Measurements from ENCODE around the gene TAF8. TPM values are rescaled to one million over a fixed set of nuclear protein-coding genes. Genes with fewer than 3 reads are reported as not detected.

TAF8 gene
- total RNA-seq, 4 donors from 2014 or later: 15.3 to 36.2 (median 21.8) TPM

DNA sequence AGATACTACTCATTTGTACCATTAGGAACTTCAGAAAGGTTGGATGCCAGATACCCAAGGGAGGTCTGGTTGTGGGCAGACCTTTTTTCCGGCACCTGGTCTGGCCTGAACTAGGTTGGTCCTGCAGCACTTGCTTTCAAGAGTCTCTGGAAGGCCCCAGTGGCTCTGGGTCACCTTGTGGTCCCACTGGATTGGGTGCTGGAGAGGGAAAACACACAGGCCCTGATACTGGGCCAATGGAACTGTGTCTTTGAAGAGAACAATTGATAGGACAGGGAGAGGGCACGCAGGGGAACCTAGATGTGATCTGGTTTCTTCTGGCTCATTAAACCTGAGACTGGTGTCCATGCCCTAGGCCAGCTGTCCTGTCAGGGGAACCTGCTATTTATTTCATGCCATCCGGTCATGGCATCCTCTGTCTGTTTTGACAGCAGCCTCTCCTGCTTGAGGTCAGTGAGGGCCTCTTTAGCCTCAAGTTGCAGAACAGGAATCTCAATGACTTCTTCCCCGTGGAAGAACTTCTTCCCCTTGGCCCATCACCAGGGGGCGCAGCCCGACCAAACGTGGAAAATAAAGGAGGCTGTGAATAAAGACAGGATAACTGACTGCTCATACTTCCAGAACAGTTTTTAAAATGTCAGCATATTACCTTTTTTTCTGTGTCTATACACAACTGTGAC is 25.0 kb downstream of the TAF8 start:
- in situ Hi-C loops (cut with MboI; ENCODE audit: low pct_ligation_motif_present in 1 of 4, low pct_unique_long_range_greater_than_20kb in 1 of 4, low sequenced_read_pairs in 3 of 4) (loop anchor here in 3 of 4 donors (10.0 to 25.0 kb wide), 3 partner anchors 90 to 462 kb away; no protein-coding TSS in a partner anchor), intact Hi-C loops (cut with DNase I; ENCODE audit: low total_unique reads) (loop anchor here (2.0 kb wide), 1 partner anchor 92 kb away; no protein-coding TSS in a partner anchor)
- peak; percentile 84 for DNase-seq
- no peaks in the 10 kb centered on the region for H3K9me3 ChIP-seq
- H3K4me3 ChIP-seq: no peak overlapping the region
- no peaks in the 10 kb centered on the region for H3K4me1 ChIP-seq
- 23 to 32% methylated on average over 5 to 7 of the region's 7 CpGs for WGBS, 2 donors (ENCODE audit: low coverage in 1 of 2)
- H3K36me3 ChIP-seq: peaks cover 0 to 39% (median 15%) of the 10 kb centered on the region in 4 donors
- H3K27me3 ChIP-seq: no peaks in the 10 kb centered on the region
- TF ChIP-seq, protein P1, sequence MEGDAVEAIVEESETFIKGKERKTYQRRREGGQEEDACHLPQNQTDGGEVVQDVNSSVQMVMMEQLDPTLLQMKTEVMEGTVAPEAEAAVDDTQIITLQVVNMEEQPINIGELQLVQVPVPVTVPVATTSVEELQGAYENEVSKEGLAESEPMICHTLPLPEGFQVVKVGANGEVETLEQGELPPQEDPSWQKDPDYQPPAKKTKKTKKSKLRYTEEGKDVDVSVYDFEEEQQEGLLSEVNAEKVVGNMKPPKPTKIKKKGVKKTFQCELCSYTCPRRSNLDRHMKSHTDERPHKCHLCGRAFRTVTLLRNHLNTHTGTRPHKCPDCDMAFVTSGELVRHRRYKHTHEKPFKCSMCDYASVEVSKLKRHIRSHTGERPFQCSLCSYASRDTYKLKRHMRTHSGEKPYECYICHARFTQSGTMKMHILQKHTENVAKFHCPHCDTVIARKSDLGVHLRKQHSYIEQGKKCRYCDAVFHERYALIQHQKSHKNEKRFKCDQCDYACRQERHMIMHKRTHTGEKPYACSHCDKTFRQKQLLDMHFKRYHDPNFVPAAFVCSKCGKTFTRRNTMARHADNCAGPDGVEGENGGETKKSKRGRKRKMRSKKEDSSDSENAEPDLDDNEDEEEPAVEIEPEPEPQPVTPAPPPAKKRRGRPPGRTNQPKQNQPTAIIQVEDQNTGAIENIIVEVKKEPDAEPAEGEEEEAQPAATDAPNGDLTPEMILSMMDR (IDR thresholded peaks at IDR 0.05): peak; percentile 78 to 90 (median 78)
- TF ChIP-seq EP300 (IDR thresholded peaks at IDR 0.05; ENCODE audit: low read depth): no peak
- no peak overlapping the region for H3K27ac ChIP-seq

DNA sequence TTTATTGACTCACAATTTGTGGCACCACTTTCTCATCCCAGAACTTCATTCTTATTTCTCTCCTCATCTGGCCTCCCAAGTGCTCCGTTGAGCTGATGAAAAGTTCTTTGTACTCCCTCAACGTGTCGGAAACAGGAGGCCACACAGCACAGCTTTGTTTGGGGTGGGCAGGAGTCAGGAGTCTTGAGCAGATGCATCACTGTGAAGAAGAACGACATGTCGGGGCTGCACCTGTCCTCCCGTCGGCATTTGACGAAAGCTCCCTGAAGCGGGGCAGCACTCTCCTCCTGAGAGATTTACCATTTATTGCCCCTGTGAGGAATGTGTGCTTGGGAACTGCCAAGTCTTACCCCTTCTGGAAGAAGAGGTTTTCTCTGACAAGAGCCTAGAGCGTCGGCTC is 28.1 kb downstream of the TAF8 start:
- 75 to 93% methylated on average over 5 to 11 of the region's 11 CpGs for WGBS, 2 donors (ENCODE audit: low coverage in 1 of 2)
- DNase-seq: no peak
- intact Hi-C loops (cut with DNase I; ENCODE audit: low total_unique reads): no loop called here
- in situ Hi-C loops (cut with MboI; ENCODE audit: low pct_ligation_motif_present in 1 of 4, low pct_unique_long_range_greater_than_20kb in 1 of 4, low sequenced_read_pairs in 3 of 4): loop anchor here in 3 of 4 donors (10.0 to 25.0 kb wide), 3 partner anchors 86 to 459 kb away; no protein-coding TSS in a partner anchor
- Histone ChIP-seq H3K27me3 (no peaks in the 10 kb centered on the region), H3K4me3 (no peak overlapping the region), H3K27ac (no peak overlapping the region), H3K36me3 (peaks cover 0 to 22% (median 8%) of the 10 kb centered on the region in 4 donors), H3K4me1 (no peaks in the 10 kb centered on the region), H3K9me3 (no peaks in the 10 kb centered on the region)
- TF ChIP-seq, protein P1 (IDR thresholded peaks at IDR 0.05): no peak
- TF ChIP-seq POLR2AphosphoS5 (IDR thresholded peaks at IDR 0.05) (no peak), EP300 (IDR thresholded peaks at IDR 0.05; ENCODE audit: low read depth) (no peak), POLR2A (IDR thresholded peaks at IDR 0.05) (no peak)

DNA sequence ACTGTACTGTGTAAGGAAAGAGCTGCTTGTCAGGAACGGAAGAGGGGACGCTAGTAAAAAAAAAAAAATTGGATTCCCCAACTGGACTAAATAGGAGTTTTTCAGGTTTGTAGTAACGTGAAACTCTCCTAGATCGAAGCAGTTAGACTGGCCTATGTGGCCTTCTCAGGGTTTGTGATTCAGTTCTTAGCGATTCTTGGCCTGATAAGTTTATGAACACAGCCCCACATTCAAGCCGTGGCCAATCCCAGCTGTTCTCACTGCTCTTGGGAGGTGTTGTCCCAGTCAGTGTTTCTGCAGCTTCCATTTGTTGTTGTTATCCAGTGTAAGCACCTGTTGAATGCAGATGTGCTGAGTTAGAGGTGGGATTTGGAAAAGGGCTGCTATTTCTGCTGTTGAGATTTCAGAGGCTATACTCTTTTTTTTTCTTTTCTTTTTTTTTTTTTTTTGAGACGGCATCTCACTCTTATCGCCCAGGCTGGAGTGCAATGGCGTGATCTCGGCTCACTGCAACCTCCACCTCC is 29.7 kb downstream of the TAF8 start:
- intact Hi-C loops (cut with DNase I; ENCODE audit: low total_unique reads): no loop called here
- H3K36me3 ChIP-seq: peaks cover 0 to 22% (median 8%) of the 10 kb centered on the region in 4 donors
- in situ Hi-C loops (cut with MboI; ENCODE audit: low pct_ligation_motif_present in 1 of 4, low pct_unique_long_range_greater_than_20kb in 1 of 4, low sequenced_read_pairs in 3 of 4): loop anchor here in 3 of 4 donors (10.0 to 25.0 kb wide), 3 partner anchors 85 to 457 kb away; no protein-coding TSS in a partner anchor

DNA sequence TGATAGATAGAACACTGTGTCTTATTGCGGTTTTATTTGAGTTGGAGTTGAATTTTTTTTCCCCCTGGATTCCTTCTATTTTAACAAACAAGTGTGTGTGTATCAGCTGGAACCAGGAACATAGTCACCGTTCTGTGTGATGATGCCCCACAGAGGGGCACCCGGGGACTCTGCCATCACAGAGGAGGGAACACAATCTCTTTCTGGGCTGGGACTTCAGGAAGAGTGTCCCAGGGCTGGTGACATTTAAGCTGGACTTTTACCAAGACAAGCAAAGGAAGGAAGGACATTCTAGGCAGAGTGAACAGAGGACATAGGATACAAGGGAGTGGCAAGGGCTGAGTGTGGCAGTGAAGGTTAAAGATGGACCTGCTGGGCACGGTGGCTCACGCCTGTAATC is 33.2 kb downstream of the TAF8 start:
- Histone ChIP-seq H3K4me1 (no peaks in the 10 kb centered on the region), H3K27ac (no peak overlapping the region), H3K27me3 (no peaks in the 10 kb centered on the region), H3K4me3 (no peak overlapping the region), H3K36me3 (peaks cover 0 to 9% (median 2%) of the 10 kb centered on the region in 4 donors), H3K9me3 (no peaks in the 10 kb centered on the region)
- WGBS, 2 donors (ENCODE audit: low coverage in 1 of 2): 83 to 100% methylated on average over 1 to 5 of the region's 5 CpGs
- intact Hi-C loops (cut with DNase I; ENCODE audit: low total_unique reads) (no loop called here), in situ Hi-C loops (cut with MboI; ENCODE audit: low pct_ligation_motif_present in 1 of 4, low pct_unique_long_range_greater_than_20kb in 1 of 4, low sequenced_read_pairs in 3 of 4) (loop anchor here in 2 of 4 donors (25.0 kb wide), 1 partner anchor 454 kb away; no protein-coding TSS in a partner anchor)
- no peak for DNase-seq
- TF ChIP-seq, protein P1 (IDR thresholded peaks at IDR 0.05): no peak
- TF ChIP-seq POLR2AphosphoS5 (IDR thresholded peaks at IDR 0.05) (no peak), POLR2A (IDR thresholded peaks at IDR 0.05) (no peak), EP300 (IDR thresholded peaks at IDR 0.05; ENCODE audit: low read depth) (no peak)

More for the DNA sequence above, 29.7 kb downstream of the TAF8 start:
- no peak overlapping the region for H3K4me3 ChIP-seq
- no peak overlapping the region for H3K27ac ChIP-seq
- H3K4me1 ChIP-seq: no peaks in the 10 kb centered on the region
- WGBS, 2 donors (ENCODE audit: low coverage in 1 of 2): 90% methylated on average over 9 to 10 of the region's 10 CpGs
- H3K9me3 ChIP-seq: no peaks in the 10 kb centered on the region
- H3K27me3 ChIP-seq: no peaks in the 10 kb centered on the region
- DNase-seq: no peak
- TF ChIP-seq POLR2A (IDR thresholded peaks at IDR 0.05) (no peak), EP300 (IDR thresholded peaks at IDR 0.05; ENCODE audit: low read depth) (no peak), POLR2AphosphoS5 (IDR thresholded peaks at IDR 0.05) (no peak)
- TF ChIP-seq, protein P1 (IDR thresholded peaks at IDR 0.05): no peak
